Ectodermal cell (in vitro differentiated cells): ENCODE data around the gene KCNC4.

Experiments used
- H3K27ac ChIP-seq: 2 replicates; pipeline ENCODE4 v1.7.0; 2013; ENCODE audit warnings: mild to moderate bottlenecking, low read depth, low read length; ENCODE audit not compliant: insufficient read depth, poor library complexity, severe bottlenecking
- H3K27me3 ChIP-seq: 2 replicates; pipeline ENCODE4 v1.7.0; 2013; ENCODE audit warnings: mild to moderate bottlenecking, low read length; ENCODE audit not compliant: insufficient read depth, control insufficient read depth, poor library complexity, severe bottlenecking
- H3K36me3 ChIP-seq: one replicate; pipeline ENCODE4 v1.7.0; 2013; ENCODE audit warnings: low read length; ENCODE audit not compliant: control insufficient read depth, insufficient read depth
- H3K4me1 ChIP-seq: one replicate; pipeline ENCODE4 v1.7.0; 2013; ENCODE audit warnings: low read length; ENCODE audit not compliant: control insufficient read depth, insufficient read depth
- H3K4me3 ChIP-seq: 2 replicates; pipeline ENCODE4 v1.7.0; 2013; ENCODE audit warnings: low read depth, low read length, control low read depth; ENCODE audit not compliant: insufficient read depth
- H3K9me3 ChIP-seq: 2 replicates; pipeline ENCODE4 v1.7.0; 2013; ENCODE audit warnings: mild to moderate bottlenecking, low read length, moderate library complexity; ENCODE audit not compliant: control insufficient read depth
- WGBS, 2 experiments: methylation state at CpG; one replicate each; pipeline ENCODE4 v1.1.7; 2013; ENCODE audit warnings: missing lambda C conversion rate in 2 of 2; 5-methylcytosine and 5-hydroxymethylcytosine counted together

KCNC4 gene

DNA sequence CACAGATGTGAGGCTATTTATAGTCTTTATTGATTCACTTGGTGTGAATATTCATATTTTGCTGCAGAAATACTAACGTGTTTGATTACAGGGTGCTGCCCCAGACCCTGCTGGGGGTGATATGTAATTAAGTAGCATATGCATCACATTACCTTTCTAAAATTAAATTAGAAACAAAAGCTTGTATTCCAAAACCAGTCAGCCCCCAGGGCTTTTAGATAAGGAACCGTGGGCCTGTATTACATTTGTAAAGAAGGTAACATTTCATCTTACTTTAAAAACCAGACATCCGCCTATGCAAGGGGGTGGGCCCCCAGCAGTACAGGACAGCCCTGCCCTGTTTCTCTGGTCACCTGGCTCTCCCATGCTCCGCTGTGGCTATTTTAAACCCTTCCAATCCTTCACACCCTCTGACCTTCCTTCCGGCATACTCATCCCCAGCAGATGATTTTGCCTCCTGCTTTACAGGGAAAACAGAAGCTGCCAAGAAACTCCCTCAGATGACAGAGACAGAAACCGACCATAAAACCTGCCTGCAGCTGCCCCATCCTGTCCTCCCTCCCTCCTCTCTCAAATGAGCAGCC, 22.0 kb upstream of the KCNC4 start:
- Histone ChIP-seq H3K4me3 (no peak overlapping the region), H3K27me3 (no peaks in the 10 kb centered on the region), H3K27ac (no peak overlapping the region), H3K9me3 (no peaks in the 10 kb centered on the region), H3K36me3 (no peaks in the 10 kb centered on the region), H3K4me1 (no peaks in the 10 kb centered on the region)
- WGBS, 2 experiments: 81% methylated on average over 6 of the region's 6 CpGs

DNA sequence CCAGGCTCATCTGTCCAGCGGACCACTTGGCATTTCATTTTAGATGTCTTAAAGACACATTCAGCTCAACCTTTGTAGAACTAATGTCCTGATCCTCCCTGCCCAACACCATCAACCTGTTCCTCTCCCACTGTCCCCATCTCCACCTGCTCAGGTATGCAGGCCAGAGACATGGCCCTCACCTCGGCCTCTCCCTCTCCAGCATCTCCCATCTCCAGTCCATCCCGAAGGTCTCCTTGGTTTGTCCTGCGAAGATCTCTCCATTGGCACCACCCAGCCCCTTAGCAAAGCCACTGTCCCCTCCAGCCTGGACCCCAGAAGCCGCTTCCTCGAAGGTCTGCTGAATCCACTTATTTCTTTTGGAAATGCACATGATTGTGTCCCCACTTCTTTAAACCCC, 20.9 kb upstream of the KCNC4 start:
- H3K4me1 ChIP-seq: no peaks in the 10 kb centered on the region
- 93 to 94% methylated on average over 6 of the region's 6 CpGs for WGBS, 2 experiments
- no peaks in the 10 kb centered on the region for H3K27me3 ChIP-seq
- no peak overlapping the region for H3K4me3 ChIP-seq
- H3K27ac ChIP-seq: no peak overlapping the region
- H3K9me3 ChIP-seq: no peaks in the 10 kb centered on the region
- no peaks in the 10 kb centered on the region for H3K36me3 ChIP-seq

DNA sequence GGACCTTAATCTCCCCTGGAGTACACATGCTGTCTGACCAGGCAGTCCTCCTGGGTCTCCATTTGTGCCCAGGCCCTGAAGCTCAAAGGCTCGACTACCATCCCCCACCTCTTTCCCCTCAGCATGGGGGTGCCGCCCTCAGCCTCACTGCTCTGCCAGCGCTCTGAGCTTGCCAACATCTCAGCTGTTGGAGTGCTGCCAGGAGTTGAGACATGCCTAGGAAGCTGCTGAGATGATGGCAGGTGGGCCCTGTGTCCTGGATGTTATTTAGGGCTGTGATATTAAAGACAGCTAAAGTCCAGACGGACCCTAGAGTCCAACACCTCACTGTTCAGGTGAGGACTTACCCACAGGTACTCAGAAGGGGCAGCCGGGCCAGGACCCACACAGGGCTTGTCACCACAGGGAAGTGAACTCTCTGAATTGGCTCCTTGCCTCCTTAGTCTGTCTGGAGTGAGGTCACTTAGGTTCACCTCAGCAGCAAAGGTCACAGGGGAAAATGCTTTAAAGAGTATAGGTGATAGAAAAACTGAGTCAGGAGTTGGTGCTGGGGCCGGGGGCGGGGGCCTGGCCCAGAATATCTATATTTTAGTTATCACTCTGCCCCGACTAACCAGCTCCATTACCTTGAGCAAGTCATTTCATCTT, 19.7 kb upstream of the KCNC4 start:
- Histone ChIP-seq H3K36me3 (no peaks in the 10 kb centered on the region), H3K27ac (no peak overlapping the region), H3K4me1 (no peaks in the 10 kb centered on the region), H3K4me3 (no peak overlapping the region), H3K9me3 (no peaks in the 10 kb centered on the region), H3K27me3 (no peaks in the 10 kb centered on the region)
- 89 to 90% methylated on average over 8 of the region's 8 CpGs for WGBS, 2 experiments

DNA sequence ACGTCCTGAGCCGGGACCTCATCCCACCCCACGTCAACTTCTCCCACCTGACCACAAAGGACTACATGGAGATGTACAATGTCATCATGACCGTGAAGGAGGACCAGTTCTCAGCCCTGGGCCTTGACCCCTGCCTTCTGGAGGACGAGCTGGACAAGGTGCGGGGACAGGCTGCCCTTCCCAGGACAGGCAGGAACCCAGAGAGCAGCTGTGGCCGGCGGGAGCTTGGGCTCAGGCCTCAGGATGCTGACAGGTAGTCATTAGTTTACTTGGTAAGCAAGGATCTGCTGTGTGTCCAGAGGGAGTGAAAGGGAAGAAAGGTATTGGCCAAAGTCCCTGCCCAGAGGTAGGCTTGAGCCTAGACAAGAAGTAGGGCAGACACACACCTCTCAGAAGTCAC, 17.6 kb upstream of the KCNC4 start:
- WGBS, 2 experiments: 89 to 90% methylated on average over 8 of the region's 8 CpGs
- Histone ChIP-seq H3K9me3 (no peaks in the 10 kb centered on the region), H3K36me3 (no peaks in the 10 kb centered on the region), H3K27ac (no peak overlapping the region), H3K27me3 (no peaks in the 10 kb centered on the region), H3K4me1 (no peaks in the 10 kb centered on the region), H3K4me3 (no peak overlapping the region)

DNA sequence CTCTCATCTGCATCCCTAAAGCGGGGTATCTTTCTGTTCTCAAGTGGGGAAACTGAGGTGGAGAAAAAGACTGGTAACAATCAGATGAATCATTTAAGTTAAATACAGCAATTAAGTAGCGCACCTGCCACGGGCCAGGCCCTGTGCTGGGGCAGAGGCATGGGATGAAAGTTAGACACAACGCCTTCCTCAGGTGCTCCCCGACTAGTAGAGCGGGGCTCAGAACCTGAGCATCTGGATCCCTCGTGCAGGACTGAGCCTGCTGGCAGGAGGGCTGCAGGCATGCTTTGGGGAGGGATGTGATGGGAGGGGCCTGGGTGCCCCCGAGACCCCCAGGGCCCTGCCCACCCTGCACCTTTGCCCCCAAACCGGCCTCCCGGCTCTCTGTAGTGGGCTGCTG, 14.9 kb upstream of the KCNC4 start:
- no peaks in the 10 kb centered on the region for H3K9me3 ChIP-seq
- no peak overlapping the region for H3K4me3 ChIP-seq
- no peaks in the 10 kb centered on the region for H3K27me3 ChIP-seq
- 93 to 94% methylated on average over 10 of the region's 10 CpGs for WGBS, 2 experiments
- H3K4me1 ChIP-seq: no peaks in the 10 kb centered on the region
- H3K36me3 ChIP-seq: no peaks in the 10 kb centered on the region
- H3K27ac ChIP-seq: no peak overlapping the region

DNA sequence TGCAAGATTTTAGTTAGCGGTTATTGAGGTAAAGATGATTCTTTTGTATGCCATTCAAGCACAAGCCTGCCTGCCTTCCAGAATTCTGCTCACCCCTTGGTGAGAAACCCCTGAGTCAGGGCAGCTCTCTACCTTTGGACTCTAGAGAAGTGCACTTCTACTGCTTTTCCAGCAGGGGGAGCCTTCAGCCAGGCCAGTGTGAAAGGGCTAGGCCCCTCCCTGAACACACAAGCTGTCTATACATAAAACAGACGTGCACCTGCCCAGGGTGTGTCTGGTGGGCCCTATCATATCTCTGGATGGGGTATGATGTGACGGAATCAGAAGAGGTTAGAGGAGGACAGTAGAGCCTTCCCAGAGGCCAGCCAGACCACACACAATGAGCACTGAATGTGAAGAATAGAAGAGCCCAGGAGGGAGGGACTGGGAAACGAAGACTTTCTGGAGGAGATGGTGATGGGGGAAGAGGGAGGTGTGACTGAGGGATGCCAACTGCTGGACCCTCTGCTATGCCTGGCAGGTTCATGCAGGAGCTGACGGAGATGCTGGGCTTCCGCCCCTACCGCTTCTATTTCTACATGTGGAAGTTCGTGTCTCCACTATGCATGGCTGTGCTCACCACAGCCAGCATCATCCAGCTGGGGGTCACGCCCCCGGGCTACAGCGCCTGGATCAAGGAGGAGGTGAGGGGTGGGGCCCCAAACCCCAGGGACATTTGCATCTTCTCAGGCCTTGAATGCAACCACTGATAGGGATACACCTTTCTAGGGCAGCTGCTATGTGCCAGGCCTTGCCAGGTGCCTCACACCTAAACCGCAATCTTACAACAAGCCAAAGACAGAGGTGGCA, 13.0 kb upstream of the KCNC4 start:
- no peak overlapping the region for H3K27ac ChIP-seq
- H3K27me3 ChIP-seq: no peaks in the 10 kb centered on the region
- no peaks in the 10 kb centered on the region for H3K36me3 ChIP-seq
- H3K9me3 ChIP-seq: no peaks in the 10 kb centered on the region
- H3K4me1 ChIP-seq: no peaks in the 10 kb centered on the region
- 67 to 70% methylated on average over 12 of the region's 12 CpGs for WGBS, 2 experiments
- no peak overlapping the region for H3K4me3 ChIP-seq

DNA sequence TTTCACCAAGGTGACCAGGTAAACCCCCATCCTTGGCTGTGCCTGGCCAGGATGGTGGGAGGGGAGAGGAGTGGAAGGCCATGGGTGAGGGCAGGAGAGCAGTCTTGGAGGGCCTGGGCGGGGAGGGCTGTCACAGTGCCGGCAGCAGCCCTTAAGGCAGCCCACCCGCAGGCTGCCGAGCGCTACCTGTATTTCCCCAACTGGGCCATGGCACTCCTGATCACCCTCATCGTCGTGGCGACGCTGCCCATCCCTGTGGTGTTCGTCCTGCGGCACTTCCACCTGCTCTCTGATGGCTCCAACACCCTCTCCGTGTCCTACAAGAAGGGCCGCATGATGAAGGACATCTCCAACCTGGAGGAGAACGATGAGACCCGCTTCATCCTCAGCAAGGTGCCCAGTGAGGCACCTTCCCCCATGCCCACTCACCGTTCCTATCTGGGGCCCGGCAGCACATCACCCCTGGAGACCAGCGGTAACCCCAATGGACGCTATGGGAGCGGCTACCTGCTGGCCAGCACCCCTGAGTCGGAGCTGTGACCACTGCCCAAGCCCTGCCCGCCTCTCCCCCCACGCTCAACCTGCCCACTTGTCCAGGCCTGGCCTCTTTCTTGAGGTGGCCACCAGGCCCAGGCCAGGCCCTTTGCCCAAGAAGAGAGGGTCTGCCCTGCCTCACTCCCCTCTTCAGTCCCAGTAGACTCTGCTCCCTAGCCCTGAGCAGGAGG, 12.0 kb upstream of the KCNC4 start:
- 95% methylated on average over 23 of the region's 23 CpGs for WGBS, 2 experiments
- Histone ChIP-seq H3K36me3 (no peaks in the 10 kb centered on the region), H3K4me1 (no peaks in the 10 kb centered on the region), H3K9me3 (no peaks in the 10 kb centered on the region), H3K27ac (no peak overlapping the region), H3K4me3 (no peak overlapping the region), H3K27me3 (no peaks in the 10 kb centered on the region)

DNA sequence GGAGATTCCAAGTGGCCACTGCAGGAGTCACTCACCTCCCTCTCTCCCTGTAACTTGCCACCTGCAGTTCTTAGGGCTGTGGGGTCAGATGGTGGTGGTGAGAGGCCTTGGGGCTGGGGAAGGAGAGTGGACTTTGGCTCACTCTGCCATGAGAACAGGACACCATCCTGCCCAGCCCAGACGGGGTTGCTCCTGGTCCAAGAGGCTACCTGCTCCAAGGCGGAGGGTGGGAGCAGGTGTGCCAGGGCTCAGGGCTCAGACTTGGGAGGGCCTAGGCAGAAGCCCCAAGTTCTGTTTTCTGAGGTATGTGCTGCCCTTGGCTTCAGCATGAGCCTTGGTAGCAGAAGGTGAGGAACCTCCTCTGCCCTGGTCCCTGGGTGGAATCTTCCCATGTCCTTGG, 11.4 kb upstream of the KCNC4 start:
- Histone ChIP-seq H3K27me3 (no peaks in the 10 kb centered on the region), H3K9me3 (no peaks in the 10 kb centered on the region), H3K4me3 (no peak overlapping the region), H3K4me1 (no peaks in the 10 kb centered on the region), H3K27ac (no peak overlapping the region), H3K36me3 (no peaks in the 10 kb centered on the region)
- WGBS, 2 experiments: 92 to 94% methylated on average over 2 of the region's 2 CpGs

DNA sequence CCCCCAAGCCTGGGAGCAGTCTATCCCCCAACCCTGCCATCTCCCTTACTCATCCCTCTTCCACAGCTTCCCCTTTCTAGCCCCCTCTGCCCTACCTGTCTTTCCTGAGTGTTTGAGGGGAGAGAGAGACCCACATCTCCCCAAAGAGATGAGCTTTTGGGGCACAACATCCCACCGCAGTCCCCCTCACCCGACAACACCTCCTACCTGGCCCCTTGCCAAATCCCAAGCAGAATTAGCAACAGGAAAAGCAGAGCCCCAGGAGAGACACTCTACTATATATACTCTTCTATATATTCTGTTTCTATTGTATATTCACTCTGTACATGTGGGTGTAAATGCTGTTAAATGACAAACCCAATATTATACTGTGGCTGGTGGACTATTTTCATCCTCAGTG, 9.9 kb upstream of the KCNC4 start:
- no peaks in the 10 kb centered on the region for H3K4me1 ChIP-seq
- 89 to 93% methylated on average over 2 of the region's 2 CpGs for WGBS, 2 experiments
- H3K27me3 ChIP-seq: no peaks in the 10 kb centered on the region
- no peaks in the 10 kb centered on the region for H3K36me3 ChIP-seq
- no peak overlapping the region for H3K4me3 ChIP-seq
- H3K27ac ChIP-seq: no peak overlapping the region
- H3K9me3 ChIP-seq: no peaks in the 10 kb centered on the region

DNA sequence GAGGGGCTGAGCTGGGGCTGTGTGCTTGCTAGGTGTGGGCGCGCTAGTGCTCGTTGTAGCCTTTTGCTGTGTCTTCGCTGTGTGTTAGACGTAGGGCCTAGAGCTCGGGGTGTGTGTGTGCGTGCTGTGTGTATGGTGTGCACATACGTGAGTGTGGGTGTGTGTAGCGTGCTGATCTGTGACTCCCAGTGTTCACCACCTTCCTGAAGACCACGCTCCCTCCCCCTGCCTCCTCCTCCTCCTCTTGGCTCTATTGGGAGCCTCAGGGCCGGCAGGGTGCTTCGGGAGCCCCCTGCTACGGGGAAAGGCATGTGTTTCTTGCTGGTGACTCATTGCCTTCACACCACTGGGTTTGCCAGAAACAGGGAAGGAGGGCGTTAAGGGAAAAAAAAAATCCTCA, 9.4 kb upstream of the KCNC4 start:
- 79 to 80% methylated on average over 14 of the region's 14 CpGs for WGBS, 2 experiments

More for the DNA sequence above, 9.4 kb upstream of the KCNC4 start:
- Histone ChIP-seq H3K27ac (no peak overlapping the region), H3K4me3 (no peak overlapping the region), H3K4me1 (no peaks in the 10 kb centered on the region), H3K9me3 (no peaks in the 10 kb centered on the region), H3K36me3 (no peaks in the 10 kb centered on the region), H3K27me3 (no peaks in the 10 kb centered on the region)
